ENCODE data around the gene TNFAIP8.
"Not testable (repeated sequence)": the region's sequence is repeated elsewhere in the genome, so short reads cannot be mapped to it uniquely, and the experiment has no call there.

Gene TNFAIP8

DNA sequence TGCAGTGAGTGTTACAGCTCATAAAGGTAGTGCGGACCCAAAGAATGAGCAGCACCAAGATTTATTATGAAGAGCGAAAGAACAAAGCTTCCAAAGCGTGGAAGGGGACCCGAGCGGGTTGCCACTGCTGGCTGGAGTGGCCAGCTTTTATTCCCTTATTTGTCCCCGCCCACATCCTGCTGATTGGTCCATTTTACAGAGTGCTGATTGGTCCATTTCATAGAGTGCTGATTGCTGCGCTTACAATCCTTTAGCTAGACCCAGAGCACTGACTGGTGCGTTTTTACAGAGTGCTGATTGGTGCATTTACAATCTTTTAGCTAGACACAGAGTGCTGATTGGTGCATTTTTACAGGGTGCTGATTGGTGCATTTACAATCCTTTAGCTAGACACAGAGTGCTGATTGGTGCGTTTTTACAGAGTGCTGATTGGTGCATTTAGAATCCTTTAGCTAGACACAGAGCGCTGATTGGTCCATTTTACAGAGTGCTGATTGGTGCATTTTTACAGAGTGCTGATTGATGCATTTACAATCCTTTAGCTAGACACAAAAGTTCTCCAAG lies 76.9 kb downstream of the TNFAIP8 start:
- FAIRE-seq: not testable (repeated sequence)

DNA sequence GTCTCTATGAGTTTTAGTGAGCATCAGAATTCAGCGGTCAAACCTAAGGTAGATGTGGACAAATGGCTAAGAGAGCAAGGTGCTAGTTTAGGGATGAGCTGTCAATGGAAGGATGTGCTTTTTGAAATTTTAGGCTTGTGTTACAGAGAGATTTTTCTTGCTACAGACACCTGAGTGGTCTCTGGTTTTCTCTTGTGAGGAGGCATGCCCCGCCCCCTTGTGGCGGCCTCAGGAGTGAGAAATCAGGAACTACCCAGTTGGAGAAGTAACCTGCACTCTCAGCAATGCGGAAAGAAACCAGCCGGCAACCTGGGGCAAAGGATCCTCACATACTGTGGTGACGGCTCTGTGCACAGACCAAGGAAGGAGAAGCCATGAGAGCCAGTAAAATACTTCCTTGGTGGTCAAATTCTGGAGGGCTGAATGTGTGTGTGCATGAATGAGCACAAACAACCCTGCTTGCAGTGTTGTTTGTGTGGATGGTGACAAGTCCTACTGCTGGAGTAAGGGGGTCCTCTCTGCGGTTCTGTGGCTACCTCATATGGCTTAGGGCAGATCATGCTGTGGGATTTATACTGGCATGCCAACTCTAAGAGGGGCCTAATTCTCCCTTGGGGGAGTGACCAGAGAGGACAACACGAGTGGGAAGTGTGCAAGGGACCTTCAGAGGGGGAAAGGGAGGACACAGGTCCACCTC lies 79.8 kb downstream of the TNFAIP8 start:
- no peak for FAIRE-seq

DNA sequence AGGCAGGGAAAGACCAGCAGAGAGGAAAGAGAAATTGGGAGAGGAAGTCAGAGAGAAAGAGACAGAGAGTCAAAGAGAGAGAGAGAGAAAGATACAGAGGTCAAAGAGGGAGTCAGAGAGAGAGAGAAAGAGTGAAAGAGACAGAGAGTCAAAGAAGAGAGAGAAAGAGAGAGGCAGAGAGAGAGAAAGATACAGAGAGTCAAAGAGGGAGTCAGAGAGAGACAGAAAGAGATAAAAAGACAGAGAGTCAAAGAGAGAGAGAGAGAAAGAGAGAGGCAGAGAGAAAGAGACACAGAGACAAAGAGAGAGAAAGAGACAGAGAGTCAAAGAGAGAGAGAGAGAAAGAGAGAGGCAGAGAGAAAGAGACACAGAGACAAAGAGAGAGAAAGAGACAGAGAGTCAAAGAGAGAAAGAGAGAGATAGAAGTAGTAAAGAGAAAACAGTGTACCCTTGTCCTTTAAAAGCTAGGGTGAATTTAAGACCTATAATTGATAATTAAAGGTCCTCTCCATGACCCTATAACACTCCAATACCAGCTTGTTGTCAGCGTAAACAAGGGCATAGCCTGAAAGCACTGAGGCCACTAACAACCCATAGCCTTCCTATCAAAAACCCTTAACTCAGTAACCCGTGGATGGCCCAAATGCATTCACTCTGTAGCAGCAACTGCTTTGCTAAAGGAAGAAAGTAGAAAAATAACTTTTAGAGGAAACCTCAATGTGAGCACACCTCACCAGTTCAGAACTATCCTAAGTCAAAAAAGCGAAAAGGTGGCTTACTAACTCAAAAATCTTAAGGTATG lies 82.2 kb downstream of the TNFAIP8 start:
- FAIRE-seq: not testable (repeated sequence)

DNA sequence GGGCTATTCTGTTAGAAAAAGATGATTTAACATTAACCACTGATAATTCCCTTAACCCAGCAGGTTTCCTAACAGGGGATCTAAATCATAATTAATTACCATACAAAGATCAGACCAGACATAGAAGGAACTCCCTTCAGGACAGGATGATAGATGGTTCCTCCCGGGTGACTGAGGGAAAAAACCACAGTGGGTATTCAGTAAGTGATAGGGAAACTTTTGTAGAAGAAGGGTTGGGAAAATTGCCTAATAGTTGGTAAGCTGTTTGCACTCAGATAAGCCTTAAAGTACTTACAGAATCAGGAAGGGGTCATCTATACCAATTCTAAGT lies 82.7 kb downstream of the TNFAIP8 start:
- not testable (repeated sequence) for FAIRE-seq

DNA sequence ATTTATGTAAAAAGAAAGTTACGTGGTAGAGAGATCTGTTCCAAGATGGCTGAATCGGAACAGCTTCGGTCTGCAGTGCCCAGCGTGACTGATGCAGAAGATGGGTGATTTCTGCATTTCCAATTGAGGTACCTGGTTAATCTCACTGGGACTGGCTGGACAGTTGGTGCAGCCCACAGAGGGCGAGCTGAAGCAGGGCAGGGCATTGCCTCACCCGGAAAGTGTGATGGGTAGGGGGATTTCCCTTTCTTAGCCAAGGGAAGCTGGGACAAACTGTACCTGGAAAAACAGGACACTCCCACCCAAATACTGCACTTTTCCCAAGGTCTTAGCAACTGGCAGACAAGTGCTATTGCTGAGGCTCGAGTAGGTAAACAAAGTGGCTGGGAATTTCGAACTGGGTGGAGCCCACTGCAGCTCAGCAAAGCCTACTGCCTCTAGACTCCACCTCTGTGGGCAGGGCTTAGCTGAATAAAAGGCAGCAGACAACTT lies 83.4 kb downstream of the TNFAIP8 start:
- no peak for FAIRE-seq

DNA sequence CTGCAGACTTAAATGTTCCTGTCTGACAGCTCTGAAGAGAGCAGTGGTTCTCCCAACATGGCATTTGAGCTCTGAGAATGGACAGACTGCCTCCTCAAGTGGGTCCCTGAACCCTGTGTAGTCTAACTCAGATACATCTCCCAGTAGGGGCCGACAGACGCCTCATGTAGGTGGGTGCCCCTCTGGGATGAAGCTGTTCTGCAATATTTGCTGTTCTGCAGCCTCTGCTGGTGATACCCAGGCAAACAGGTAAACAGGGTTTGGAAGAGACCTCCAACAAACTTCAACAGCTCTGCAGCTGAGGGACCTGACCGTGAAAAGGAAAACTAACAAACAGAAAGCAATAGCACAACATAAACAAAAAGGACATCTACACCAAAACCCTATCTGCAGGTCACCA lies 83.8 kb downstream of the TNFAIP8 start:
- not testable (repeated sequence) for FAIRE-seq

DNA sequence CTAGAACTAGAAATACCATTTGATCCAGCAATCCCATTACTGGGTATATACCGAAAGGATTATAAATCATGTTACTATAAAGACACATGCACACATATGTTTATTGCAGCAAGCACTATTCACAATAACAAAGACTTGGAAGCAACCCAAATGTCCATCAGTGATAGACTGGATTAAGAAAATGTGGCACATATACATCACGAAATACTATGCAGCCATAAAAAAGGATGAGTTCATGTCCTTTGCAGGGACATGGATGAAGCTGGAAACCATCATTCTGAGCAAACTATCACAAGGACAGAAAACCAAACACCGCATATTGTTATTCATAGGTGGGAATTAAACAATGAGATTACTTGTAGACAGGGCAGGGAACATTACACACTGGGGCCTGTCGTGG lies 88.8 kb downstream of the TNFAIP8 start:
- not testable (repeated sequence) for FAIRE-seq

DNA sequence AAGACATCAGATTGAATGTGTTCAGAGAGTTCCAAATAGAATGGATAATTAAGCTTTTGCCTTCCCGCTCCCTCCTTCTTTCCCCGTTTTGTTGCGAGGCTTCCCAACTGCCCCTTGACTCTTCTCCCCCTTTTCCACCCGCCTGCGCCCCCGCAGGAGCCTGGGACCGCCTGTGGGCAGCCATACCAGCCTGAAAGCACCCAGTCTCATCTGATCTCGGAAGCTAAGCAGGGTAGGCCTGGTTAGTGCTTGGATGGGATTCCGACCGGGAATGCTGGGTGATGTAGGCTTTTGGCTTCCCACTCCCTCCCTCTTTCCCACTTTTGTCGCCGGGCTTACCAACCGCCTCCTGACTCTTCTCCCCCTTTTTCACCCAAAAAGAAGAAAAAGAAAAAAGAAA lies 89.7 kb downstream of the TNFAIP8 start:
- FAIRE-seq: no peak
